ENCODE results near the gene PYGL.
"Not testable (repeated sequence)": the region's sequence is repeated elsewhere in the genome, so short reads cannot be mapped to it uniquely, and the experiment has no call there.

PYGL gene

GRCh38 chr14:50954811-50955372 is 10.6 kb upstream of the PYGL start:
- peak; percentile 20 for DNase-seq

DNA sequence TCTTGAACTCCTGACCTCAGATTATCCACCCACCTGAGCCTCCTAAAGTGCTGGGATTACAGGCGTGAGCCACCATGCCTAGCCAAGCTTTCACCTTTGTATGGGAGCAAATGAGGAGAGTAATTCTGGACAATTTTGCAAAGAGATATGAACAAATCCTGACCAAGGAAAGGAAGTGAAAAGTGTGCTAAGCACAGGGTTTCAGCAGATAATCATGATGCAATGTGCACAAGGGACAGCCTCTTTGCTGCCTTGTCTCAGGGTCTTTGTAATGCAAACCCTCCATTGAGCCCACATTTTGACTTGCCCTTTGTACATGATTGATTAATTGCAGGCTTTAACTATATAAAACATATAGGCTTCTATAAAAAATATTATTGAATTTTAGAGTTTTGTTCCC is 9.2 kb upstream of the PYGL start:
- DNase-seq = no peak

GRCh38 chr14:50951032-50951431 is 6.7 kb upstream of the PYGL start:
- DNase-seq = no peak

- no peak for DNase-seq
Observed at GRCh38 chr14:50948205-50948604, 3.9 kb upstream of the PYGL start.

GRCh38 chr14:50947446-50947845 is 3.2 kb upstream of the PYGL start:
- DNase-seq = no peak

DNA sequence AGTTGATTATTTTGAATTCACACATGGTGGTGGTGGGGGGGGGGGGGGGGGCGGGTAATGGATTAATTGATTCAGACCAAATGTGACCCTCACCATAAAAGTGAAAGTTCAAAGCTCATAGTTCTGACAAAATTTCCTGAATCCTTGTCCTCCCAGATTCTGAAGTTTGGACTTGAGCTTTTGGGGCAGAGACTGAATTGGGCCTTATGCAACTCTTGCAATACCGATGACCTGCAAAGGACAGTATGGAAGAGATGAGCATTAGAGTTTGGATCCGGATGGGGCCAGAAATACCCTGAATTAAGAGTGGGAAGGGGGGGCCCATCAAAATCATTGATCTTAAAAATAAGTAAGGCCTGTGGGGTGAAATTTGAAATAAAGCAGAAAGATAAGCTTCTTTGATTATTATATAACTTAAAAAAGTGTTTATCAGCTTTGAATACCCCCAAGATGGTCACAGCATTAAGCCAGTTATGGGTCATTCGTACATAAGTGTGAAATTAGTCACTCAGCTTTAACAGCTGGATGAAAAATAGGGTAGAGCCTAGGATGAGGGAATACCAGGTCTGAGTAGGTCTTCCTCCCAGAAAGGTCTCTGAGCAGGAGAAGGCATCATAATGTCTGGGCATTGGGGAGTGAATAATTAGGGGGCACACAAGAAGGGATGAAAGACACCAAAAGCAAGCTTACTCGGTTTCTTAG is 2.1 kb upstream of the PYGL start:
- DNase-seq = no peak

DNA sequence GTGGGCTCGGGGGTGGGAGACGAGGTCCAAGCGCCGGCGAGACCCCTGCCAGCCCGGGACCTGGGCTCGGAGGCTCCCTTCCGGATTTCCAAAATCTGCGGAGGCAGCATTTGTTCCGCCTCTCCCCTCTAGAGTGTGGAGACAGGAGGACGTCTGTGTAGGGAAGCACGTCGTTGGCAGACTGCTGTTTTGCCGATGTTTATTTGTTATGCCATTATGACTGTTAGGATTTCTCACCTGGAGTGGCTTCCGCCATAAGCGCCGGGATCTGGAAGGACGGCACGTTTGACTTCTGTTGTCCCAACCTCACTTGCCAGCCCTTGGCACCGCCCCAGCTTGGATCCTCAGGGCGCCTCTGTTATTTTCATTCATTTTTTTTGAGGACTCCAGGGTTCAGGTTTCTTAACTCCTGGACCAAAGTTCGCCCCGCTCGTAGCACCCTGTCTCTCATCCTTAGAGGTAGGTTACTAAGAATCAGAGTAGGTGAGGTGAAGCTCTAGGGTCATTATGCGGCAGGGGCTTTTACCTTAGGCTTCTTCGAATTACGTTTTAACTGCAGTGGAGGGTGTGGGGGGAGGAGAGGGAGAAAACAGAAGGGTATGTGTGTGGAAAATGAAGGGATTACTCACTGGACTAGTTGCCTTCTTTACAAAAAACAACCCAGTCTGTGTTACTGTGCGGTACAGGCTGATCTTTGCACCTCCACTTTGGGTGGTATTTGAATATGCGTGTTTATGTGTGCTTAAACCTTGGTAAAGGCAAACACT is 547 bp upstream of the PYGL start:
- DNase-seq = no peak

DNA sequence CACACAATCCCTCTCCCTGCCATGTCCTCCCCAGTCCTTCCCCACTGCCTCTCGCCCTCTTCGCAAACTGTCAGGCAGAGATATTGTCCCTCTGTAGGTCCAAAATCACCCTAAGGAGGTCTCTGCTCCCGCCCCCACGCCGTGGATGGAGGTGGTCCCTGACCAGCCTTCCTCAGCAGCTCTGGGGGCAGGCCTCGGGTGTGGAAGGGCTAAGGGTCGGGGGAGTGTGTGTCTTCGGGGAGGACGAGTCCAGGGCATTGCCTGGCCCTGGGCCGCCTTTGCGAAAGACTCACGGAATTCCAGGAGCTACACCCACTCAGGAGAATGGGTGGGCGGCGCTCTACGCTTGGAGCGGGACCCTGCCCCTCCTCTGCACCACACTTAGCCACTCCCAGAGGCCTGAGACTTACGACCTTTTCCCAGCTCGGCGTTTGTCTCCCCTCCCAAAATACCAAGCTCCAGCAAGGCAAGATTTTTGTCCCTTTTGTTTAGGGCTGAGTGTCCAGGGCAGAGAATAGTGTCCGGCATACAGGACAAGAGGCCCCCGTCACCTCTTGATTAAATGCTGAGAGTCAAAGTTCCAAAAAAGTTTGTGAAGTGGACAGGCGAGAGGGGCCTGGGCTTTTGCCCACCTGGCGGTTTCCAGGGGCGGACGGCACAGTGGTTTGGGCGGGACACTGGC is 881 bp downstream of the PYGL start:
- DNase-seq = no peak

DNA sequence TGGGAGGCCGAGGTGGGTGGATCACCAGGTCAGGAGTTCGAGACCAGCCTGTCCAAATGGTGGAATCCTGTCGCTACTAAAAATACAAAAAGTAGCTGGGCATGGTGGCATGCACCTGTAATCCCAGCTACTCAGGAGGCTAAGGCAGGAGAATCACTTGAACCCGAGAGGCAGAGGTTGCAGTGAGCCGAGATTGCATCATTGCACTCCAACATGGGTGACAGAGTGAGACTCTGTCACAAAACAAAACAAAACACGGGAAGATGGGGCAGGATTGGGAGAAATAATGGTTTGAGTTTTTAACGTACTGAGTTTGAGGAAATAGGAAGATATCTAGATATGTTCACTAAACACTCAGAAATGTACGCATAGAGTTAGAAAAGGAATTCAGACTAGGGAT is 2.6 kb downstream of the PYGL start:
- not testable (repeated sequence) for DNase-seq

GRCh38 chr14:50941151-50941550 is 3.1 kb downstream of the PYGL start:
- DNase-seq = no peak

- no peak for DNase-seq
Observed at GRCh38 chr14:50937800-50938199, 6.5 kb downstream of the PYGL start.

GRCh38 chr14:50937325-50937724 is 7.0 kb downstream of the PYGL start:
- no peak for DNase-seq

DNA sequence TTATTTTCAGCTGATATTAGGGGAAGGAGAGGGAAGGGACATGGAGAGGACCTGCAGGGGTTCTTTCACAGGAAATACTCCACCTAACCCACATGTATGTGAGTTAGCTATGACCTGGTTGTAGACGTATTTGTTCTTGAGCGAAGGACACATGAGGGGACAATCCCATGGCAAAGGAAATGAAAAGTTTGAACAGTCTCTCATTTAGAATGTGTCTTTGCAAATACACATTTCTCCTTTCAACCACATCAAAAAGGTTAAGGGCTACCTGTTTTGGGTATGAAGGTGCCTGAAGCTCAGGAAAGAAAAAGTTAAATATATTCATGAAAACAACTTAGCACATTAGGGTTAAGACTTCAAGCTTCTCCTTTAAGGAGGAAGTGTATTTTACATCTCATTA is 7.4 kb downstream of the PYGL start:
- no peak for DNase-seq

GRCh38 chr14:50936016-50936340 is 8.3 kb downstream of the PYGL start:
- no peak for DNase-seq

DNA sequence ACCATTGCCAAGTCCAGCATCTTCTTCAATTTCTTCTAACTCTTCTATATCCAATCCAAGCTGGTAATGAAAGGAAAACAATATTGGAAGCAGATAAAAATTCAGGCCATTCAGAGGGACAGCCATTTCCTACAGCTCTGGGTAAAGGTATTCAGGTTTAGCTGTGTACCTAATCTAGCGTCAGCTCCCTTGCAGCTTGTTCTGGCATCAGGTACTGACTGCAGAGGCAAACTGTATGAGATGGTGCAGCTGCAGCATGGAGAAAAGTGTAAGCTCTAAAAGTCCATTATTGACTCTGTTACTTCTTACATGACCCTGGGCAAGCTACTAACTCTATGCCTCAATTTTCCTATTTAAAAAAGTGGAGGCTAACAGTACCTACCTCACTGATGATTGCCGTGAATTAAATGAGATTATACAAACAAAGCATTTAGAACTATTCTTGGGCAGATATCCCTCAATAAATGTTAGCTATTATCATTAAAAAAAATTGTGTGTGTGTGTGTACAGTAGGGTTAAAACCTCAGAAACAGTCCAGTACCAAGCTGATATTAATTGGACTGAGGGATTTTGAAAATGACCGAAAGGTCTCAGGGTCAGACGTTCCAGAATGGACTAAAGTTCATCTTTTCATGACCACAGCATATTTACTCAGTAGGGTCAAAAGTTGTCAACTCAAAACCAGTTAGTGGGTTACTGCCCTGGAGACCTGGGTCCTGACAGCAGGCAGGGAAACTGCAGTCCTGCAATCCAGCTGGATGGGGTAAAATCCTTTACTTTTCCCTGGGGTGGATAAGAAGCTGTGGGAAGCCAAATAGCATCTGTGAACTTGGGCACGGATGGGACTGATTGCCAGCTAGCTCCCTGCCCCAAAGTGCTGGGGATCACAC is 8.9 kb downstream of the PYGL start:
- no peak for DNase-seq

DNA sequence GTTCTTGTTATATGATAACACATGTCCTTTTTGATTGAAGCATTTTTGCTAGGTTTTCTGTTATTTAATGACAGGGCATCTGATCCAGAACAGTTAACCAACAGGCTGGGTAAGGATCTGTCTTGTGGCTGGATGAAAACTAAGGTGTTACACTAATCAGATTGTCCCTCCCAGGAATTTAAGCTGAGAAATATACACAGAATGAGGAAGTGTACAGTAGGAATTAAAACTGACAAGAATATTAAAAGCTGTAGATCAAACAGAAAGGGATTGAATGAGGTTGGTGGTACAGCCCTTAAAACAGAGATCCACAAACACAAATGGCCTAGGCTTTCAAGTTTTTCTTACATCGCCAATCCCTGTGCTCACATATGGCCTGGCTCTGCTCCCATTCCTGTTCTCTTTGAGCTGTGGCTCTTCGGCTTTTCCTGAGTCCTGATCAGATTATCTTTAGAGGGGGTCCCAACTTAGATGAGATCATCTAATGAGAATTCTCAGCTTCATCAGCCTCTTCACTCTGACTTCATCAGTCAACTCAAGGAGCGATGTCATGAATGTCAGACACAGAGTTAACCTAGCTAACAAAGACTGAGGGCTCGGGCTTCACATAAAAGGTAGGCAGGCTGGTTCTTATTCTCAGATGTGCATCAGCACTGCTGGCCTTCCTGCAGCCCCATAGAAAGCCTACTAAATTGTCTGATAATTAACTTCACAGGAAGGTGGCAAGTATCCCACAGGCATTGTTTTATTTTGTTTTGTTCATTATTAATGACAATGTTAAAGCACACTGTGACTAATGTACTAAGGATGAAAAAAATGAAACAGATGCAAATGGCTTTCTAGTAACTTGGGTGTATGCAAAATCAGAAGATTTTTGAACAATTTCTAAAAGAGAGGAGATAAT is 11.4 kb downstream of the PYGL start:
- no peak for DNase-seq

GRCh38 chr14:50932156-50932555 is 12.1 kb downstream of the PYGL start:
- no peak for DNase-seq

- no peak for DNase-seq
Observed at GRCh38 chr14:50931559-50931958, 12.7 kb downstream of the PYGL start.

DNA sequence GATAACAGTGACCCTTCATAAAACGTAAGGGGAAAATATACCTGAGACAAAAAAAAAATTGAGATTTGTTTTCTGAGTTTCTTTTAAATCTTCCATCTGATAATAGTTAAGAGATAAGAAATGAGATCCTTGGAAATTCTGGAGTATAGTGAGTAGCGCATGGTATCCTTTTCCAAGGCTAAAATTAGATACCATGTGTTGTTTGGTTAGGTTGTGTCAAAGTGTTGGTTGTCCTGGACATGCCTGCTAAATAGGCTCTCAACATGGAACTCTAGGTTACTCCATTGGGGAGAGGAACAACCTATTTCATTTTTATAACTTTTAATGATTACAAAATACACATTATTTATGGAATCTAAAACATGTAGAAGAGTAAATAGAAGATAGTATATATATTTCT is 14.8 kb downstream of the PYGL start:
- no peak for DNase-seq

GRCh38 chr14:50928002-50928635 is 16.2 kb downstream of the PYGL start:
- DNase-seq = no peak

GRCh38 chr14:50926851-50927386 is 17.4 kb downstream of the PYGL start:
- DNase-seq = no peak

Measured in activated CD4-positive, alpha-beta T cell treated with anti-CD3 and anti-CD28 coated beads, Interleukin-10, Interleukin-2, amounts not matched to agents 100 ng/mL and 50 ng/mL, durations not matched to agents 16 hours and 8 hours (primary cell).